NCI-H2227 treated with DMSO at 0.1 percent for 48 hours (cell line): ENCODE data around the gene NDP.

ENCODE experiments used
- DNase-seq: peaks from one replicate; lab custom pipeline; 2025; lab: John Stamatoyannopoulos, UW

The NDP gene

GRCh38 chrX:43973249-43974099 is at the start of gene NDP:
Gene NDP, minus strand, starts transcription at chrX:43973390. Its CDS starts 14,745 bp downstream, at chrX:43958645.
- no peak for DNase-seq

GRCh38 chrX:44022964-44023363 is 49.8 kb upstream of the NDP start:
- DNase-seq, result no peak

GRCh38 chrX:44020693-44021092 is 47.5 kb upstream of the NDP start:
- no peak for DNase-seq

- DNase-seq, result no peak
These were observed 46.7 kb upstream of the NDP start for GRCh38 chrX:44019911-44020310.

- DNase-seq, result no peak
These were observed 44.5 kb upstream of the NDP start for GRCh38 chrX:44017676-44018075.

- DNase-seq, result no peak
These were observed 43.7 kb upstream of the NDP start for GRCh38 chrX:44016906-44017305.

GRCh38 chrX:44012484-44013096 is 39.4 kb upstream of the NDP start:
- no peak for DNase-seq

GRCh38 chrX:44011506-44011905 is 38.3 kb upstream of the NDP start:
- no peak for DNase-seq

GRCh38 chrX:44010626-44011025 is 37.4 kb upstream of the NDP start:
- no peak for DNase-seq

- no peak for DNase-seq
These were observed 32.9 kb upstream of the NDP start for GRCh38 chrX:44006081-44006480.

- DNase-seq, result no peak
These were observed 30.8 kb upstream of the NDP start for GRCh38 chrX:44003975-44004374.

GRCh38 chrX:44002567-44002966 is 29.4 kb upstream of the NDP start:
- no peak for DNase-seq

- DNase-seq, result no peak
These were observed 25.2 kb upstream of the NDP start for GRCh38 chrX:43998374-43998773.

GRCh38 chrX:43996491-43996890 is 23.3 kb upstream of the NDP start:
- DNase-seq, result no peak

- no peak for DNase-seq
These were observed 12.9 kb upstream of the NDP start for GRCh38 chrX:43986083-43986482.

GRCh38 chrX:43985511-43985910 is 12.3 kb upstream of the NDP start:
- no peak for DNase-seq

- DNase-seq, result no peak
These were observed 5.0 kb upstream of the NDP start for GRCh38 chrX:43978226-43978625.

- no peak for DNase-seq
These were observed 3.0 kb upstream of the NDP start for GRCh38 chrX:43976205-43976604.

- DNase-seq, result no peak
These were observed 2.6 kb upstream of the NDP start for GRCh38 chrX:43975796-43976195.

GRCh38 chrX:43974741-43975465 is 1.7 kb upstream of the NDP start:
- DNase-seq, result no peak

GRCh38 chrX:43974100-43974475 is 898 bp upstream of the NDP start:
- DNase-seq, result no peak

- peak; percentile 11 for DNase-seq
These were observed 926 bp downstream of the NDP start for GRCh38 chrX:43971966-43972961.
